Measurements from ENCODE around the gene PTPRN2.

The PTPRN2 gene

DNA sequence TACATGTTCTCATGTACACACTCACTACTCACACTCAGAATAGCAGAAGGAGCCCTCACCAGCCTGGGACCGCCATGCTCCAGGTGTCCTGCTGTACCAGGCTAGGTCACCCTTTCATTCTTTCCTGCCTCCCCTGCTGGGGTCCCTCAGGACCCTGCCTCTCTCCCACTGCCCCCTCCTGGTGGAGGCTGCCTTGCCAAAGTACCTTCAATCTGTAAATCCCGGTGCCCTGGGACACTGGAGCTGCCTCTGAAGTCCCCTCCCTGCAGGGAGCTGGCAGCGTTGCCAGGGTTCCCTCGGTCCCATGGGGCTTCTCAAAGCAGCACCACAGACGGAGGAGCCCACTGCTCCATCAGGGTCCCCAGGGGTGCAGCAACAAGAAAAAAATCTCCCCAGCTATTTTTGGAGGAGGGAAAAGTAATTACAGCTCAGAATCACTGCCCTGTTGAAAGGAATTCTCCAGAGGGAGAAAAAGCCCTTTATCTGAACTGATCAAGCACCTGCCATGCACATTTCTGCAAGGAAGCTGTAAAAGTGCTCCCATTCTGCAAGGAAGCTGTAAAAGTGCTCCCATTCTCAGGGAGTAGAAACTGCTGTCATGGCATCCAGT, 259.9 kb downstream of the PTPRN2 start:
- DNase-seq (ENCODE audit: low read depth in 4 of 4, low spot score in 1 of 4): no peak

DNA sequence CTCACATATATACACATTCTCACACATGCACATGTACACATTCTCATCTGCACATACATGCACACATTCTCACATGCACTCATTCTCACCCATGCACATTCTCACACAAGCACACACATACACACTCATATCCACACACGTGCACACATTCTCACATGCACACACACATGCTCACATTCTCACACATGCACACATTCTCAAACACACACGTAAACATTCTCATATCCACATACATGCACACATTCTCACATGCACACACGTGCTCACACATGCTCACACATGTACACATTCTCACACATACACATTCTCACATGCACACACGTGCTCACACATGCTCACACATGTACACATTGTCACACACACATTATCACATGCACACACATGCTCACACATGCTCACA, 260.6 kb downstream of the PTPRN2 start:
- DNase-seq (ENCODE audit: low read depth in 4 of 4, low spot score in 1 of 4): no peak

DNA sequence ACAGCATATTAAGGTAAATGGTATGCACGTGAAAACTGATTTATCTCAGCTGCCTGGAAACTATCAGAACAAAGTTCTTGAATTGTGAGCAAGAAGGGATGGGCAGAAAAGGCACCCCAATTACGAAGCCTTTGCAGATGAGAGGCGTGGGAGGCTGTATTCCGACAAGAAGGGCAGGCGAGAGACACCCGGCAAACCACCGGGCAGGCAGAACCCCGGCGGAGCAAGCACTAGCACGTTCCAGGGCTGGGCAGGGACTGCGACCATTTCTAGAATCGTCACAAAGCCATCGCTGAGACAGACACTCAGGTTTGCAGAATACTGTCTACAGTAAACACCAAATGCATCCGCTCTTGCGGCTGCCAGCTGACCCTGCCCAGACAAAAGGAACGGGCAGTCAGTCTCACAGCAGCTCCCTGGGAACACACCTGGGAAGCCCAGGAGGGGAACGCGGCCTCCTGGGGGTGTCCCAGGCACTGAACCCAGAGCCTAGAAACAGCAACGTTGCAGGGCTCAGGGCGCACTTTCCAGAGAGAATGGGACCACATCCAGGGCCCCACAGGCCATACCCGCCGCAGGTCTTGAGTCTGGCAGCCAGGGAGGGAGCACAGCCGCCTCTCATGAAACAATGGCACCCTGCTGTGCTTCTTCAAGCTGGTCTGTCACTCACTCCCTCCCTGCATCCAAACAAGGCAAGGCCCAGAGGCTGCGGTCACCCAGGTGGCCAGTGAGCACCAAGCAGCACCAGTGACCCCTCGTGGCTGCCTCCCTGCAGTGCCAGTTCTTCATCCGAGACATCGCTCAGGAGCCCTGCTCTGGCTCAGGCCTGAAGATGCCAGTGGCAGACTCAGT, 261.9 kb downstream of the PTPRN2 start:
- DNase-seq (ENCODE audit: low read depth in 4 of 4, low spot score in 1 of 4): no peak

DNA sequence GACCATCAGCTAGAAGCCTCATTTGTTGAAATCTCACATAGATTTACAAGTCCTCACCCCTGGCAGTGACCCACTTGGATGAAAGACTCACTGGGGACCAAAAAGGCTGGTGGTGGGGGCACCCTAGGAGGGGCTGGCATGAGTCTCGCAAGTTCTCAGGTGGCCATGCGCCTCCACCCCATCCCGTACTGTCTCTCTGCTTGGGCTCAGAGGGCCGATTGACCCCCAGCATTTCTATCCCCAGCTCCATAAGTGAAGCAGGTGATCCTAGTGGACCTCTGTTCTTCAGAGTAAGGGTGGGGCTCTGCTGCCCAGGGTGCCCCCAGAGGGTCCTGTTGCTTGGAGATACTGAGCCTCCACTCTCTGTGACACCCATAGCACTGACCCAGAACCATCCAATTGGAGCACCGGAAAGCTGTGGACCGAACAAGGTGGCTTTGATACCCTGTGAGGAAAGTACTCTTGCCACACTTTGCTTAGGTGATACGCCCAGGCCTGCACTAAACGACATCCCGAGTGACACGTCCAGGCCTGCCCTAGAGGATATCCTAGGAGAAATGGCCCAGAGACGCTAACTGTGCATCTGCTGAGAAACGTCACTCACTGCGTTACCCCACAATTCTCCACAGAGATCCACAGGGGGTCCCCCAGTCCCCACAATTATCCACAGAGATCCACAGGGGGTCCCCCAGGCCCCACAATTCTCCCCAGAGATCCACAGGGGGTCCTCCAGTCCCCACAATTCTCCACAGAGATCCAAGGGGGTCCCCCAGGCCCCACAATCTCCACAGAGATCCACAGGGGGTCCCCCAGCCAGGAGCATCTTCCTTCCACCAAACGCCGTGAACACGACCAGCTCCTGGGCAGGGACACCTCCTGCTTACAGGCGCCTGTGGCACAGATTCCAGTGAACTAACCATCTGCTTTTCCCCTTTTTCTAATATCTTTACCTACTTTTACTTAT, 262.9 kb downstream of the PTPRN2 start:
- DNase-seq (ENCODE audit: low read depth in 4 of 4, low spot score in 1 of 4): no peak

DNA sequence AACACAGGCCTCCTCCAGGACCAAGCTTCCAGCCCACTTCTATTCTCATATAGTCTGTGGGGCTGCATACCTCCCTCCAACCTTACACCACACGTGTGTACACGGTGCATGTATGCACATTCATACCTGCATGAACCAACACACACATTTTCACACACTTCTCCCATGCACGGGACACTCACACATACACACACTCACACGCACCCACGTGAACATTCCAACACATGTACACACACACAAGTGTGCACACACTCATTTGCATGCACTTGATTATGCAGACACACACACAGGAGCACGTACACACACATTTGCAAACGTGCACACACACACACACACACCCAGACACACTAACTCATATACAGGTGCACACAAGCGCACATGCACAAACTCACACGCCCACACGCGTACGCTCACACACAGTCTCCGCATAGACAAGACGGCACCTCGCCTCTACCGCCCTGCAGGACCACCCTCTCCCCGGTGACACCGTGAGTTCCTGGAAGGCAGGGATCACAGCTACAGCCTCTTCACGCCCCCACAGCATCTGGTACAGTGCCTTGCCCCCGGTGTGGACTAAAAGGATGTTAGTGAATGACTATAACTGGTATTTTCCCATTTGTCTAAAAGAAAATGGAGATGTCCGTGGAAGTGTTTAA, 263.8 kb downstream of the PTPRN2 start:
- no peak for DNase-seq (ENCODE audit: low read depth in 4 of 4, low spot score in 1 of 4)

DNA sequence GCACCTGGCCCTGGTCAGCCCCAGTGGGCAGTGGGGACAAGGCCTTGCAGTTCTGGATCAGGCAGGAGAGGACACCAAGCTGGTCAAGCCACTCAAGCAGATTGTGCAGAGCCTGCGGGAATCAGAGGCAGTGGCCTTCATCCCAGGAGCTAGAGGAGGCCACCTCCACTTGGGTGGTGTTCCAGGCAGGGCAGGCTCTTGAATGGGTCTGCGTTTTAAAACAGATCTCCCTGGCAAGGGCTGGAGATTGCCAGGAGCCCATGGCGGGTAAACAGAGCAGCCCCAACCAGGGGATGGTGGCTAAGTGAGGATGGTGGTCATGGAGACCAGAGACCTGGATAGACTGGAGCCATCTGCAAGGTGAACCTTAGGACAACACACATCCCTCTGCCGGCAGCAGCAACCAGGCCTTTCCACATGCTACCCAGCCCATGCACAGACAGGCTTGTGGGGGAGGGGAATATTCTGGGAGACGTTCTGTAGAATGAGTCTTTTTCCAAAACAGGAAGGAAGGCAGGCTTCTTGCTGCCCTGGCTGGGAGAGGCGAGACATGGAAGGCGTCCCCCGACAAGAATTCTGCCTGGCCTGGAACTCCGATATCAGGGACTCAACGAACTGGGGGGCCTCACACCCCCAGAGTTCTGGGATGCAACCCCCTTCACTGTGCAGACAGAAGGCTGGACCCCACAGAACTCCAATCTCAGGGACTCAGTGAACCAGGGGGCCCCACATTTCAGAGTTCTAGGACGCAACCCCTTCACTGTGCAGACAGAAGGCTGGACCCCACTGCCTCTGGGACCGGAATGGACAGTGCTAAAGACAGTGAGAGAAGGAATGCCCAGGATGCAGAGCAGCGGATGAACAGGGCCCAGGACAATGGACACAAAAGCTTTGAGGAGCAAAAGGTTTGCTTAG, 264.8 kb downstream of the PTPRN2 start:
- DNase-seq (ENCODE audit: low read depth in 4 of 4, low spot score in 1 of 4): no peak

DNA sequence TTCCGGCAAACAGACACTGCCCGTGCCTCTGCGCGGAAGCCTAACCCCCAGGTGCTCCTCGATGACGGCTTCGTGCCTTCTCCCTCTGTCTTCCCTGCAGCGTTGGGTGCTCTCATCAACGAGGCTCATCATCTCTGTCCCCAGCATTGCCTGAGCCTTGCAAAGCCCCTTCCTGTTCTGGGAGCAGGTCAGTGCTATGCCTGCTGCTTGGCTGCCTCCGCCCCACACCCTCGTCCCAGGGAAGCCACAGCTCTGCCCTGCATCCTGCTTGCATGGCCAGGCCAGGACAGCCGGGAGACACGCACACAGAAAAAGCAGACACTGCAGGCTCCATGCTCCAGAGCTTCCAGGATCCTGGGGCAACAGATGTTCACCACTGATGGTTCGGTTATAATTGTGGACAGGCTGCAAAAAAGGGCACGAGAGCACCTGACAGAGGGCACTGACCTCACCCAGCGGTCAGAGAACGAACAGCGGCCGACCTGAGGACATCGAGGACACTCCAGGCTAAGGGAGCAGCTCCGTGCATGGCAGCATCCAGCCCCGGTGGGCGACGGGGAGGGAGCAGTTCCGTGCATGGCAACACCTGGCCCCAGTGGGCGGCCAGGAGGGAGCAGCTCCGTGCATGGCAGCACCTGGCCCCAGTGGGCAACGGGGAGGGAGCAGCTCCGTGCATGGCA, 265.5 kb downstream of the PTPRN2 start:
- DNase-seq (ENCODE audit: low read depth in 4 of 4, low spot score in 1 of 4): no peak

DNA sequence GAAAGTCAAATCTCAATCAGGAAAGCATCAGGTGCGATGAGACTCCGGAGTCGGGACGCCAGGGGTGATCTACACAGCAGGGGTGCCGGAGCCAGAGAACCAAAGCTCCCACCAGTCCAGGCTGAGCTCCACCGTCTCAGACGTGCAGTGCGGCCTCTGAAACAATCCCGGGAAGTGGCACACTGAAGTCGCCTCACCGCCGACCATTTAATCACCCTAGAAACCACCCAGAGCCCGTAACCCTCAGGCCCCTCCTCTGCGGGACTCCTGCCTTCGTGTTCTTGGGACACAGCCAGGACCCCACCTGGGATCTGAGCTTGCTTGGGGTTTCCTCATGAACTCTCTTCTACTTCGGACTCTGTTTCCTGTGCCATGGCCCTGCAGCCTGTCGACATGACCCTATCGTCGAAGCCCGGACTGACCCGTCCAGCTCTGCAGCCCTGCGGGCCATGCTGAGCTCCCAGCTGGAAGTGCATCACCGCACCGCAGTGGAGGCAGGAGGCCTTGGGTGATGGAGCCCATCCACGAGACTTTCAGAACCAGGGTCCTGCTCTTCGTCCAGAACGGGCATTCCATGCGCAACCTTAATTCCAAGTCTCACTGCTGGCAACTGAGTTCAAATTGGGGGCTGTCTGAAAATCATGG, 266.4 kb downstream of the PTPRN2 start:
- no peak for DNase-seq (ENCODE audit: low read depth in 4 of 4, low spot score in 1 of 4)

DNA sequence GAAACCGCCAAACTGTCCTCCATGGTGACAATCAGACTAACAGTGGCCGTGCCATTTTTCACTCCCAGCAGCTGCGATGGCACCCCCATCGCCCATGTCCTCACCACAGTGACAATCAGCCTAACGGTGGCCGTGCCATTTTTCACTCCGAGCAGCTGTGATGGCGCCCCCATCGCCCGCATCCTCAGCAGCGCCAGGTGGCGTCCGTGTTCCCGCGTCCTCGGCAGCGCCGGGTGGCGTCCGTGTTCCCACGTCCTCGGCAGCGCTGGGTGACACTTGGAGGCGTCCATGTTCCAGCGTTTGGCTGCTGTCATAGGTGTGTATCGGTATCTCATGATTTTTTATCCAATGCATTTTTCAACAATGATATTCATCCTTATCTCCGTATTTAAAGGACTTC, 267.3 kb downstream of the PTPRN2 start:
- no peak for DNase-seq (ENCODE audit: low read depth in 4 of 4, low spot score in 1 of 4)

DNA sequence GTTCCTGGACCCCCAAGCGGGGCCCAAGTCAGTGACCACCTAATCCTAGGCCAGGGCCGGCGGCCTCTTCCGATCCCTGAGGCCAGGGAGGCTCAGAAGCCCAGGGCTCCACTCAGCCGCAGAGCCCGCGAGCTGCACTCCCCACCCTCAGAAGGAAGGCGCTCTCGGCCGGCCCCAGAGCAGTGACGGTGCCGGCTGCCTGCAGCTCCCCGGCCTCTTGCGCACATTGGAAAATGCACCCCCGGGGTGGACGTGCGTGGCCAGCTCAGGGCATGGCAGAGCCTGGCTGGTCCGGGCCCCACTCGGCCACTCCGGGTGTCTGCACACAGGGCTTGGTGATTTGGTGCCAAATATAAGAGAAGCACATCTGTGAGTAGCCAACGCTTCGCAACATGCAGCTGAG, 269.1 kb downstream of the PTPRN2 start:
- DNase-seq (ENCODE audit: low read depth in 4 of 4, low spot score in 1 of 4): no peak

DNA sequence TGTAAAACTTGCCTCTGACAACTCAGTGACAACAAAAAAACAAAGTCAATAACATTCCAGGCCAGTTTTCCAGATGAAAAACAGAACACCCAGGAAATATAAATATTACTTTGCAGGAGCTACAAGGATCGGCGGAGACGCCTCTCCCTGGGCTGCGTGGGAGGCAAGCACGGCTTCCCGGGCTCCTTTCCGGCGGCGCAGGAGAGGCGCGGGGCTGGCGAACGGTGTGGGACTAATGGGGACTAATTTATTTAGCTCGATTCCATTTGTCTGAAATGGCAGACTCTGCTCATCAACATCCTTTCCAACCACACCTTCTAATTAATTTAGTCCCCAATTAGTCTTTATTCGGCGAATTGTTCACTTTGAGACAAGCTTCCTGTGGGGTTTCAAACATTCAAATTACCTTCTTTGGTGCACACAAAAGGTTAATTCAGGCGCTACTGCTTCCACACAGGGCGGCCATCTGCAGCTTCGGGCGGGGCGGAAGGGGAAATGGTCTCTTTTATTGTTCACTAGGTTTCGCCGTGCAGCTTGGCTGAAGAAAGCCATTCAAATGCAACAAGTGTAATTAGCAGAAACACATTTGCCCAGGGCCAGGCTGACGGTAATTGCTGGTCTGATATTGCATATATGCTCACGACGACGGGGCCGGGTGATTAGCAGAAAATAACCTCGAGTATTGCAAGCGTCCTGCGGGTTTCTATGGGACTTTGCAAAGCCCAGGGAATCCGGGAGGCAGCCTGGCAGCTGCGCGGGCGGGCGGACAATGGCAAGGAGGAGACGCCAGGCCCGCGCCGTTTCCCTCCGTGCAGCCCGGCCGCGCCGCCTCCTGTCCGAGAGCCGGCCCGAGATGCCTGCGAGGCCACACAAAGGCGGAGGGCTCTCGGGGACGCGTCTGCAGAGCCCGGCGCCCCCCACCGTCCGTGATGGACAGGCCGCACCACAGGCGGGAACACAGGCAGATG, 270.1 kb downstream of the PTPRN2 start:
- no peak for DNase-seq (ENCODE audit: low read depth in 4 of 4, low spot score in 1 of 4)

DNA sequence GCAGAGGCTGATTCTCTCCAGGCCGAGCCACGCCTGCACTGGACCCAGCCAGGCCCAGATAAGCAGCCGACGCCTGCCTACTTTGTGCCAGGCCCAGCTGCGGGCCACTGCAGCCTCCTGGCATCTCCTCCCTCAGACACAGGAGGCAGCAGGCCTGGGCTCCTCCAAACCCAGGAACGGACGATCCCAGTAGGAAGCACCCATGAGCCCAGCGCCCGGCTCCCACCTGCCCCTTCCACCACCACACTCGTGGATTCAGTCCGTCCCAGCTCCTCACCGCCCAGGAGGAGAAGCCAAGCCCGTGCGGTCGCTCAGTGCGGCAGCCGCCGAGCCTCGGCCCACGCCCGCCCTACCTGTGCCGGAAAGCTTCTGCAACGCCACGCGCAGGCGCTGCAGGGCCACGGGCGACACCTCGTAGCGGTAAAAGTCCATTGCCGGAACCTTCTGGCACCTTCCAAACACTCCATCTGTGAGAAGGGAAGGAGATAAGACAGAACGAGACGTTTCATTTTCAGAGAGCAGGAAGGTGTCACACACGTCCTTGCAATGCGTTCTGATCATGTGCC, 271.1 kb downstream of the PTPRN2 start:
- DNase-seq (ENCODE audit: low read depth in 4 of 4, low spot score in 1 of 4): no peak

DNA sequence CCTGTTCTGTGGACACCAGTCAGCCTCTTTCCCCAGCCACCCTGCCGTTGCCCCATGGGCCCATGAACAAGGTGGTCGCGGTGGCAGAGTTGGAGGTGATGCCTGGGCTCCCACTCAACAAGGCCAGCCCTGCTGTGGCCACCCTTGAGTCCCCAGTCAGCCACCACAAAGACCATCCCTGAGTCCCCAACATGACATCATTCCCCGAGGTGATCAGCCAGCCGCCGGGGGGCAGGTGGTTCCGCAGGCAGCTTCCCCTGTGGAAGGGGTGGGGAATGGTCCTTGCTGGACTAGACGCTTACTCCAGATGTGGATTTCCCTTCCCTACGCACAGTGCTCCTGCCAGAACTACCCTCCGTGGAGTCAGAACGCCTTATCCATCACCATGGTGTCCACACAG, 271.7 kb downstream of the PTPRN2 start:
- DNase-seq (ENCODE audit: low read depth in 4 of 4, low spot score in 1 of 4): no peak

DNA sequence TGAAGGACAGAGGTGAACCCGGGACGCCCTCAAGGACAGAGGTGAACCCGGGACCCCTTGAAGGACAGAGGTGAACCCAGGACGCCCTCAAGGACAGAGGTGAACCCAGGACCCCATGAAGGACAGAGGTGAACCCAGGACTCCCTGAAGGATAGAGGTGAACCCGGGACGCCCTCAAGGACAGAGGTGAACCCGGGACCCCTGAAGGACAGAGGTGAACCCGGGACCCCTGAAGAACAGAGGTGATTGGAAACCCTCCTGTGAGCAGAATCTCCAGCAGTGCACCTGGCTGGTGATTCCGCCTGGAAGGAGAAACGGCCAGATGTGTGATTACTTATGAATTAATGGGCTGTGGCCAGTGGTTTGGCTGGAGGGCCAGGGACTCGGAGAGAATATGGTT, 272.3 kb downstream of the PTPRN2 start:
- DNase-seq (ENCODE audit: low read depth in 4 of 4, low spot score in 1 of 4): no peak

DNA sequence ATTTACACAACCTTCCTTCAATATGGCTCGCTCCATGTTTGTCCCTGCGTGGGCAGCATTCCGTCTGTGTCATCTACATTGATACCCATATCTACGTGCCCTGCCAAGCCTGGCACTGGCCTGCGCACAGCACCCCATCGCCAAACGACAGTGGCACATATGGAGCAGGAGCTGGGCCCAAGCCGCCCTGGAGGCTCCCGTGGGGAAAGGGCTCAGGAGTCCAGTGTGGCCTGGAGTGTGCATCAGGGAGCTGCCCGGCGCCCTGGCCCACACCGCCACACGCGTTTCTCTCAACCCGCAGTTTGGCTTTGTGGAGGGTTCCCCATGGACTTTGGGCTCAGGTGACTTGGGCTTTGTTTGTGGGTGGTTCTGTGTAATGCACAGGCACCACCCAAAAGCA, 273.2 kb downstream of the PTPRN2 start:
- no peak for DNase-seq (ENCODE audit: low read depth in 4 of 4, low spot score in 1 of 4)

DNA sequence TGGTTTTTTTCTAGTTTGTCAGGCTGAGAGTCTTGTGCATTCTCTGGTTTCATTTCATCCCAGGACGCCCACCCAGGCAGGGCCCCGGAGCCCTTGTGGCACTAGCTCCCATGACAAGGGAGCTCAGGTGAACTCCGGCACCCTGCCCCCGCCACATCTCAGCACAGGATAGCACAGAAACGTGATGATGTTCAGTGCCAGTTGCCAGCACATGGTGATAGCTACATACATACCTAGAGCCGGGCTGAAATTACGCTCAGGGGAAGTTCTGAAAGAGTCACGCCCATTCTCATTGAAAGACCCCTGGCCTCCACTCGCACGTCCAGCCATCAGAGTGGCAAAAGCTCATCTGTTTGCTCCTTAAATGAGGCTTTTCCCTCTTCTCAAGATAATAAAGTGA, 273.7 kb downstream of the PTPRN2 start:
- no peak for DNase-seq (ENCODE audit: low read depth in 4 of 4, low spot score in 1 of 4)

DNA sequence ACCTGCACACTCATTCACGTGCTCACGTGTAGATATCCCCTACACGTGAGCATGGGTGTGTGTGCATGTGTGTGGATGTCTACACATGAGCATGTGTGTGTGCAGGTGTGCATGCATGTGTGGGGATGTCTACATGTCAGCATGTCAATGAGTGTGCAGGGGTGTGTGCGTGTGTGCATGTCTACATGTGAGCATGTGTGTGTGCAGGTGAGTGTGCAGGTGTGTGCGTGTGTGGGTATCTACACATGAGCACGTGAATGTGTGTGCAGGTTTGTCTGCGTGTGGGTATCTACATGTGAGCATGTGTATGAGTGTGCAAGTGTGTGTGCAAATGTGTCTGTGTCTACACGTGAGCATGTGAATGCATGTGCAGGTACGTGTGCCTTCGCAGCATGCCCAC, 274.8 kb downstream of the PTPRN2 start:
- no peak for DNase-seq (ENCODE audit: low read depth in 4 of 4, low spot score in 1 of 4)

DNA sequence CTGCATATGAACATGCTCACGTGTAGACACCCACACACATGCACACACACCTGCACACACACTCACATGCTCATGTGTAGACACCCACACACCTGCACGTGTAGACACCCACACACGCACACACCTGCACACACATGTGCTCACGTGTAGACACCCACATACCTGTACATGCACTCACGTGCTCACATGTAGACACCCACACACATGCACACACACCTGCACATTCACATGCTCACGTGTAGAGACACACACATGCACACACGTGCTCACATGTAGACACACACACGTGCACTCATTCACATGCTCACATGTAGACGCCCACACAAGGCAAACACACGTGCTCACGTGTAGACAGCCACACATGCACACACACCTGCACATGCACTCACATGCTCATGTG, 275.8 kb downstream of the PTPRN2 start:
- no peak for DNase-seq (ENCODE audit: low read depth in 4 of 4, low spot score in 1 of 4)
